ENCODE results near the gene ELAVL1. TPM values are rescaled to one million over a fixed set of nuclear protein-coding genes. Genes with fewer than 3 reads are reported as not detected.

ELAVL1 gene
- total RNA-seq, 1 donor from 2014 or later: 107 TPM

- Mint-ChIP-seq H3K4me3 (ENCODE audit: unreplicated experiment) (no peak overlapping the region), H3K27ac (ENCODE audit: unreplicated experiment) (no peak overlapping the region), H3K4me1 (ENCODE audit: low read depth, unreplicated experiment) (peaks cover 31% of the 10 kb centered on the region), H3K9me3 (ENCODE audit: unreplicated experiment) (no peaks in the 10 kb centered on the region), H3K27me3 (ENCODE audit: low read depth, unreplicated experiment) (no peaks in the 10 kb centered on the region), H3K36me3 (ENCODE audit: low read depth, unreplicated experiment) (peaks cover 11% of the 10 kb centered on the region)
- Histone ChIP-seq H2AFZ (ENCODE audit: low read depth, low read length) (no peak overlapping the region), H3K27ac (ENCODE audit: low read depth, low read length) (no peak overlapping the region), H3K27me3 (ENCODE audit: insufficient read depth, low read length) (no peaks in the 10 kb centered on the region), H3K9me3 (ENCODE audit: insufficient read depth, low read depth, low read length) (no peaks in the 10 kb centered on the region), H3K4me2 (ENCODE audit: low read length) (no peak overlapping the region), H4K20me1 (ENCODE audit: insufficient read depth, low read length) (peaks cover 95% of the 10 kb centered on the region), H3K9ac (ENCODE audit: low read length) (no peak overlapping the region), H3K4me3 (ENCODE audit: insufficient read depth, low read depth, low read length) (no peak overlapping the region), H3K79me2 (ENCODE audit: insufficient read depth, low read length) (peaks cover 86% of the 10 kb centered on the region), H3K4me1 (ENCODE audit: insufficient read depth, low read length) (peaks cover 12% of the 10 kb centered on the region), H3K36me3 (ENCODE audit: insufficient read depth, low read length) (peaks cover 11% of the 10 kb centered on the region)
- FAIRE-seq (no peak), DNase-seq (ENCODE audit: low read depth) (no peak)
- TF ChIP-seq CTCF (IDR thresholded peaks at IDR 0.05; ENCODE audit: insufficient read depth, low read depth, low read length) (no peak), EZH2 (IDR thresholded peaks at IDR 0.05; ENCODE audit: insufficient read depth, low read length) (no peak)
These were observed 11.3 kb downstream of the ELAVL1 start for GRCh38 chr19:7994114-7994513.

GRCh38 chr19:7993560-7993959 is 11.9 kb downstream of the ELAVL1 start:
- Histone ChIP-seq H3K4me2 (ENCODE audit: low read length) (no peak overlapping the region), H3K36me3 (ENCODE audit: insufficient read depth, low read length) (peaks cover 11% of the 10 kb centered on the region), H4K20me1 (ENCODE audit: insufficient read depth, low read length) (peaks cover 95% of the 10 kb centered on the region), H3K27ac (ENCODE audit: low read depth, low read length) (no peak overlapping the region), H3K9me3 (ENCODE audit: insufficient read depth, low read depth, low read length) (no peaks in the 10 kb centered on the region), H3K27me3 (ENCODE audit: insufficient read depth, low read length) (no peaks in the 10 kb centered on the region), H3K4me1 (ENCODE audit: insufficient read depth, low read length) (peaks cover 17% of the 10 kb centered on the region), H3K4me3 (ENCODE audit: insufficient read depth, low read depth, low read length) (no peak overlapping the region), H2AFZ (ENCODE audit: low read depth, low read length) (no peak overlapping the region), H3K79me2 (ENCODE audit: insufficient read depth, low read length) (peaks cover 86% of the 10 kb centered on the region), H3K9ac (ENCODE audit: low read length) (no peak overlapping the region)
- H3K4me3 Mint-ChIP-seq (ENCODE audit: unreplicated experiment): no peak overlapping the region
- H3K27me3 Mint-ChIP-seq (ENCODE audit: low read depth, unreplicated experiment): no peaks in the 10 kb centered on the region
- TF ChIP-seq EZH2 (IDR thresholded peaks at IDR 0.05; ENCODE audit: insufficient read depth, low read length) (no peak), CTCF (IDR thresholded peaks at IDR 0.05; ENCODE audit: insufficient read depth, low read depth, low read length) (no peak)
- DNase-seq (ENCODE audit: low read depth) (no peak), FAIRE-seq (no peak)
- peaks cover 36% of the 10 kb centered on the region for H3K4me1 Mint-ChIP-seq (ENCODE audit: low read depth, unreplicated experiment)
- peaks cover 11% of the 10 kb centered on the region for H3K36me3 Mint-ChIP-seq (ENCODE audit: low read depth, unreplicated experiment)
- no peaks in the 10 kb centered on the region for H3K9me3 Mint-ChIP-seq (ENCODE audit: unreplicated experiment)
- H3K27ac Mint-ChIP-seq (ENCODE audit: unreplicated experiment): no peak overlapping the region

GRCh38 chr19:7992575-7992974 is 12.9 kb downstream of the ELAVL1 start:
- TF ChIP-seq EZH2 (IDR thresholded peaks at IDR 0.05; ENCODE audit: insufficient read depth, low read length): no peak
- no peaks in the 10 kb centered on the region for H3K9me3 Mint-ChIP-seq (ENCODE audit: unreplicated experiment)
- H3K27me3 ChIP-seq (ENCODE audit: insufficient read depth, low read length): no peaks in the 10 kb centered on the region
- H3K27ac Mint-ChIP-seq (ENCODE audit: unreplicated experiment): no peak overlapping the region
- DNase-seq (ENCODE audit: low read depth) (no peak), FAIRE-seq (no peak)
- no peak overlapping the region for H3K9ac ChIP-seq (ENCODE audit: low read length)
- H3K36me3 ChIP-seq (ENCODE audit: insufficient read depth, low read length): peaks cover 13% of the 10 kb centered on the region
- peaks cover 19% of the 10 kb centered on the region for H3K4me1 ChIP-seq (ENCODE audit: insufficient read depth, low read length)
- no peaks in the 10 kb centered on the region for H3K27me3 Mint-ChIP-seq (ENCODE audit: low read depth, unreplicated experiment)
- H3K36me3 Mint-ChIP-seq (ENCODE audit: low read depth, unreplicated experiment): peaks cover 15% of the 10 kb centered on the region
- H3K4me1 Mint-ChIP-seq (ENCODE audit: low read depth, unreplicated experiment): peaks cover 39% of the 10 kb centered on the region
- H3K4me3 ChIP-seq (ENCODE audit: insufficient read depth, low read depth, low read length): no peak overlapping the region
- no peak overlapping the region for H3K4me2 ChIP-seq (ENCODE audit: low read length)
- H3K27ac ChIP-seq (ENCODE audit: low read depth, low read length): no peak overlapping the region
- peaks cover 95% of the 10 kb centered on the region for H4K20me1 ChIP-seq (ENCODE audit: insufficient read depth, low read length)
- H3K4me3 Mint-ChIP-seq (ENCODE audit: unreplicated experiment): no peak overlapping the region
- H3K9me3 ChIP-seq (ENCODE audit: insufficient read depth, low read depth, low read length): no peaks in the 10 kb centered on the region
- H2AFZ ChIP-seq (ENCODE audit: low read depth, low read length): no peak overlapping the region
- H3K79me2 ChIP-seq (ENCODE audit: insufficient read depth, low read length): peaks cover 86% of the 10 kb centered on the region
